Ishikawa (cell line): ENCODE data around the gene HOXA10.

Source experiments
- EP300 ChIP-seq: IDR thresholded peaks from 2 replicates; pipeline ENCODE4 v1.6.1; 2012; ENCODE audit warnings: borderline replicate concordance
- NFIC ChIP-seq: IDR thresholded peaks from 2 replicates; pipeline ENCODE4 v1.6.1; 2012
- RAD21 ChIP-seq: IDR thresholded peaks from 2 replicates; pipeline ENCODE4 v1.6.1; 2012; ENCODE audit warnings: low read depth
- TAF1 ChIP-seq: IDR thresholded peaks from 2 replicates; pipeline ENCODE4 v1.6.1; 2012; ENCODE audit warnings: low read depth, mild to moderate bottlenecking
- TCF12 ChIP-seq: IDR thresholded peaks from 2 replicates; pipeline ENCODE4 v1.6.1; 2012; ENCODE audit warnings: low read depth
- YY1 ChIP-seq: IDR thresholded peaks from 2 replicates; pipeline ENCODE4 v1.6.1; 2012; ENCODE audit warnings: low read depth
- TF ChIP-seq, protein P1 (sequence below): IDR thresholded peaks from 2 replicates; pipeline ENCODE4 v1.6.1; 2012; ENCODE audit warnings: low read depth, mild to moderate bottlenecking

DNA sequence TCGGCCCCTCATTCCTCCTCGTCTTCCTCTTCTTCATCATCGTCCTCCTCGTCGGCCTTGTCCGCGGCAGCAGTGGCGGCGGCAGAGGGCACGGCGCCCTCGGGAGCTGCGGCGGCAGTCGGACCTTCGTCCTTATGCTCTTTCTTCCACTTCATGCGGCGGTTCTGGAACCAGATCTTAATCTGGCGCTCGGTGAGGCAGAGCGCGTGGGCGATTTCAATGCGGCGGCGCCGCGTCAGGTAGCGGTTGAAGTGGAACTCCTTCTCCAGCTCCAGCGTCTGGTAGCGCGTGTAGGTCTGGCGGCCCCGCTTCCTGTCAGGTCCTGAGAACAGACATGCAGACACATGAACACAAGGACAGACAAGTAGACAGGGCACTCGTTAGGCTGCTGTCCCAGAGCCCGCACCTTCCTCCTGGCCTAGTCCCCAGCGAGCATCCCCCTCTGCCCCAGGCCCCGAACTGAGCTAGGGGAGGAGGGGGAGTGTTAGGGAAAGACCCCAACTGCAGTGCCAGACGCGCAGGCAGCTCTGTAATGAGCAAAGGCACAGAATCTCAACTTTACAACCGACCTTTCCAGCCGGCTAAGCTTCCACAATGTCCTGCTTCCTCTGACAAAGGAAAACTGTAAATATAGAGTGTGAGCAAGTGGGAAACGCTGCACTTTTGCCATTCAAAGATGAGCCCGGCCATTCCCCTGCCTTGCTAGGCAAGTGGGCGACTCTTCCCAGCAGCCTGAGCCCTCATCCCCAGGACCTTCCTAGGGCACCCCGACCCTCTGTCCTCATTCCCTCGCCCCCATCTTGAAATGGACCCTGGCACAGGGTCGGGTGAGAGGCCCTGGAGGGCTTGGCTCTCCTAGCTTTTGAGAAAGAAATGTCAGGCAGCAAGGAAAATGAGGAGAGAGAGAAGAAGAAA is 19.0 kb downstream of the HOXA10 start:
- TF ChIP-seq RAD21 (no peak), YY1 (no peak), EP300 (no peak), TAF1 (no peak), TCF12 (no peak), NFIC (no peak)
- TF ChIP-seq, protein P1, sequence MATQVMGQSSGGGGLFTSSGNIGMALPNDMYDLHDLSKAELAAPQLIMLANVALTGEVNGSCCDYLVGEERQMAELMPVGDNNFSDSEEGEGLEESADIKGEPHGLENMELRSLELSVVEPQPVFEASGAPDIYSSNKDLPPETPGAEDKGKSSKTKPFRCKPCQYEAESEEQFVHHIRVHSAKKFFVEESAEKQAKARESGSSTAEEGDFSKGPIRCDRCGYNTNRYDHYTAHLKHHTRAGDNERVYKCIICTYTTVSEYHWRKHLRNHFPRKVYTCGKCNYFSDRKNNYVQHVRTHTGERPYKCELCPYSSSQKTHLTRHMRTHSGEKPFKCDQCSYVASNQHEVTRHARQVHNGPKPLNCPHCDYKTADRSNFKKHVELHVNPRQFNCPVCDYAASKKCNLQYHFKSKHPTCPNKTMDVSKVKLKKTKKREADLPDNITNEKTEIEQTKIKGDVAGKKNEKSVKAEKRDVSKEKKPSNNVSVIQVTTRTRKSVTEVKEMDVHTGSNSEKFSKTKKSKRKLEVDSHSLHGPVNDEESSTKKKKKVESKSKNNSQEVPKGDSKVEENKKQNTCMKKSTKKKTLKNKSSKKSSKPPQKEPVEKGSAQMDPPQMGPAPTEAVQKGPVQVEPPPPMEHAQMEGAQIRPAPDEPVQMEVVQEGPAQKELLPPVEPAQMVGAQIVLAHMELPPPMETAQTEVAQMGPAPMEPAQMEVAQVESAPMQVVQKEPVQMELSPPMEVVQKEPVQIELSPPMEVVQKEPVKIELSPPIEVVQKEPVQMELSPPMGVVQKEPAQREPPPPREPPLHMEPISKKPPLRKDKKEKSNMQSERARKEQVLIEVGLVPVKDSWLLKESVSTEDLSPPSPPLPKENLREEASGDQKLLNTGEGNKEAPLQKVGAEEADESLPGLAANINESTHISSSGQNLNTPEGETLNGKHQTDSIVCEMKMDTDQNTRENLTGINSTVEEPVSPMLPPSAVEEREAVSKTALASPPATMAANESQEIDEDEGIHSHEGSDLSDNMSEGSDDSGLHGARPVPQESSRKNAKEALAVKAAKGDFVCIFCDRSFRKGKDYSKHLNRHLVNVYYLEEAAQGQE = no peak
